Neural crest cell (in vitro differentiated cells): ENCODE measurements around the gene CLTCL1. TPM values are rescaled to one million over a fixed set of nuclear protein-coding genes. Genes with fewer than 3 reads are reported as not detected.
A peak's percentile ranks its signal among the peaks of the same experiment; 100 is the strongest.

ENCODE experiments used
- DNase-seq: peaks from one replicate; pipeline ENCODE4 v3.0.0; 2021; ENCODE audit warnings: low read depth, mixed read lengths, low spot score
- H3K27ac Mint-ChIP-seq: one replicate; pipeline ENCODE4 v1.8.0; 2021; ENCODE audit warnings: mild to moderate bottlenecking, mixed read lengths; ENCODE audit not compliant: unreplicated experiment
- H3K27me3 Mint-ChIP-seq: 2 replicates; pipeline ENCODE4 v1.8.0; 2021; ENCODE audit warnings: low read depth, mild to moderate bottlenecking, mixed read lengths
- H3K36me3 Mint-ChIP-seq: 2 replicates; pipeline ENCODE4 v1.8.0; 2021; ENCODE audit warnings: low read depth, mild to moderate bottlenecking, mixed read lengths
- H3K4me1 Mint-ChIP-seq: 2 replicates; pipeline ENCODE4 v1.8.0; 2021; ENCODE audit warnings: mixed read lengths
- H3K4me3 Mint-ChIP-seq: one replicate; pipeline ENCODE4 v1.8.0; 2021; ENCODE audit warnings: mild to moderate bottlenecking, mixed read lengths
- H3K9me3 Mint-ChIP-seq: 2 replicates; pipeline ENCODE4 v1.8.0; 2021; ENCODE audit warnings: mixed read lengths
- CTCF ChIP-seq: fragments of 200-600 bp; sonication (generic); conservative IDR thresholded peaks from 2 replicates; pipeline ENCODE4 v1.5.0; 2021; ENCODE audit warnings: antibody characterized with exemption, mild to moderate bottlenecking
- total RNA-seq: library from RNA; stranded (reverse); gene quantifications from 2 replicates; pipeline ENCODE4 v1.2.1, GENCODE V29; 2021

CLTCL1 gene
- total RNA-seq, 1 donor from 2014 or later = 7.2 TPM

DNA sequence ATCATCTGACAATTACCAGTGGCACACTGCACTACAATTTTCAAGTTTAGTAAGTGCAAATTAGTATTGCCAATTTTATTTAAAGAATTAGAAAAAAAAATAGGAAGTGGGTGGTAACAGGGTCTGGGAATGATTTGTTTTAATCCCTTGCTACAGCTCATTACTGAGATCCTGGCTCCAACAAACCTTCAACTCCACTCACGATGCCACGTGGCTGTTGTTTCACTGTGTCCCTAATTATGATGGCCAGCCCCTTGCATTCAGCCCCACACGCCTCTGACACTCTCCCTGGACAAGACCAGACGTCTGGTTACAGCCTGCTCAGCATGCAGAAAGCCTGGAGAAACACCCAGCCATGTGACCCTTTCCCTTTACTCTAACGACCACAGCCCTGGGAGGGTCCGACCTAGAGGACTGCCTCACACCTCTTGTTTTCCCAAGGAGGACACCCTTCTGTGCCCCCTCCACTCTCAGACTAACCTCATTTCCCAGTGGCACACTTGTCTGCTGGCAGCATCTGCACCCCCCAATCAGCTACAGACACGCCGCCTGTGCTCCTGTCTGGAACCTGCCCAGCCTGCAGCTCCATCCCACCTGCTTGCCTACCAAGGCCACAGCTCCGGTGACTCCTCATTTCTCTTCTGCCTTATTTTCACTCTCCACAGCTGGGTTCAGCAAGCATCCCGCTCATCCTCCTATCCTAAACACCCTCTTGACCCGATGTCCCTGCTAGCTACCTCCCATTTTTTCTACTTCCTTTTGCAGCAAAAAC lies 94.5 kb downstream of the CLTCL1 start:
- TF ChIP-seq CTCF = no peak
- Mint-ChIP-seq H3K27me3 (no peaks in the 10 kb centered on the region), H3K4me3 (no peak overlapping the region), H3K36me3 (peaks cover 4% of the 10 kb centered on the region), H3K9me3 (peaks cover 3% of the 10 kb centered on the region), H3K4me1 (no peaks in the 10 kb centered on the region), H3K27ac (peak overlapping the region; percentile 95)
- no peak for DNase-seq

- Mint-ChIP-seq H3K4me3 (no peak overlapping the region), H3K27me3 (no peaks in the 10 kb centered on the region), H3K27ac (no peak overlapping the region), H3K9me3 (peaks cover 3% of the 10 kb centered on the region), H3K36me3 (peaks cover 4% of the 10 kb centered on the region), H3K4me1 (no peaks in the 10 kb centered on the region)
- no peak for TF ChIP-seq CTCF
- no peak for DNase-seq
These were observed 95.5 kb downstream of the CLTCL1 start for GRCh38 chr22:19195796-19196731.

GRCh38 chr22:19194766-19195536 lies 96.6 kb downstream of the CLTCL1 start:
- Mint-ChIP-seq H3K4me1 (no peaks in the 10 kb centered on the region), H3K27me3 (no peaks in the 10 kb centered on the region), H3K9me3 (peaks cover 3% of the 10 kb centered on the region), H3K36me3 (peaks cover 4% of the 10 kb centered on the region), H3K4me3 (no peak overlapping the region), H3K27ac (no peak overlapping the region)
- DNase-seq = no peak
- TF ChIP-seq CTCF = no peak

DNA sequence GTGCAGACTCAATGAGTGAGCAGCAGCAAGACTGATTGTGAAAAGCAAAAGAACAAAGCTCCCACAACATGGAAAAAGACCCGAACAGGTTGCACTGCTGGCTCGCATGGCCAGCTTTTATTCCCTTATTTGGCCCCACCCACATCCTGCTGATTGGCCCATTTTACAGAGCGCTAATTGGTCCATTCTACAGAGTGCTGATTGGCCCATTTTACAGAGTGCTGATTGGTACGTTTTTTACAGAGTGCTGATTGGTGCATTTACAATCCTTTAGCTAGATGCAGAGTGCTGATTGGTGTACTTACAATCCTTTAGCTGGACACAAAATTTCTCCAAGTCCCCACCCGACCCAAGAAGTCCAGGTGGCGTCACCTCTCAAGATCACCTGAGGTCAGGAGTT lies 97.6 kb downstream of the CLTCL1 start:
- peaks cover 4% of the 10 kb centered on the region for H3K36me3 Mint-ChIP-seq
- DNase-seq = no peak
- H3K9me3 Mint-ChIP-seq = peaks cover 3% of the 10 kb centered on the region
- no peaks in the 10 kb centered on the region for H3K4me1 Mint-ChIP-seq
- no peak overlapping the region for H3K4me3 Mint-ChIP-seq
- H3K27ac Mint-ChIP-seq = no peak overlapping the region
- no peak for TF ChIP-seq CTCF
- no peaks in the 10 kb centered on the region for H3K27me3 Mint-ChIP-seq
